BJ (cell line): ENCODE data around the gene ICAM2. TPM values are rescaled to one million over a fixed set of nuclear protein-coding genes. Genes with fewer than 3 reads are reported as not detected.

Experiments used
- CTCF ChIA-PET: fragments of 350-600 bp; formaldehyde crosslinking; extraction: SDS; loops from one replicate; lab custom pipeline; 2021; ENCODE audit warnings: antibody characterized with exemption, inconsistent platforms; lab: Yijun Ruan, JAX
- POLR2A ChIA-PET: fragments of 300-600 bp; sonication (Branson Sonifier 250); formaldehyde crosslinking; extraction: SDS; loops from one replicate; lab custom pipeline; 2021; ENCODE audit warnings: antibody characterized with exemption; lab: Charles Lee
- DNase-seq: peaks from one replicate; pipeline ENCODE4 v3.0.0-alpha.2; 2011; ENCODE audit warnings: low read depth
- H3K27me3 ChIP-seq: 2 replicates; pipeline ENCODE4 v1.6.0; 2011; ENCODE audit warnings: low read length; ENCODE audit not compliant: control insufficient read depth, insufficient read depth
- H3K36me3 ChIP-seq: 2 replicates; pipeline ENCODE4 v1.5.1; 2011; ENCODE audit warnings: low read length; ENCODE audit not compliant: control insufficient read depth, insufficient read depth
- H3K4me3 ChIP-seq: 2 replicates; pipeline ENCODE4 v1.5.1; 2011; ENCODE audit warnings: low read depth, mild to moderate bottlenecking, control low read depth, low read length
- polyA plus RNA-seq: library from polyadenylated mRNA; depleted of rRNA; stranded (reverse); fragments of >200 nt; gene quantifications from 2 replicates; pipeline ENCODE4 v1.2.3, GENCODE V29; 2011
- TF ChIP-seq, protein P1 (sequence below): IDR thresholded peaks from 2 replicates; pipeline ENCODE4 v1.5.1; 2011; ENCODE audit warnings: low read depth, mild to moderate bottlenecking, control low read depth, inconsistent platforms, low read length, moderate library complexity; ENCODE audit not compliant: insufficient read depth

The ICAM2 gene
- polyA plus RNA-seq, 1 experiment = 0.91 TPM

DNA sequence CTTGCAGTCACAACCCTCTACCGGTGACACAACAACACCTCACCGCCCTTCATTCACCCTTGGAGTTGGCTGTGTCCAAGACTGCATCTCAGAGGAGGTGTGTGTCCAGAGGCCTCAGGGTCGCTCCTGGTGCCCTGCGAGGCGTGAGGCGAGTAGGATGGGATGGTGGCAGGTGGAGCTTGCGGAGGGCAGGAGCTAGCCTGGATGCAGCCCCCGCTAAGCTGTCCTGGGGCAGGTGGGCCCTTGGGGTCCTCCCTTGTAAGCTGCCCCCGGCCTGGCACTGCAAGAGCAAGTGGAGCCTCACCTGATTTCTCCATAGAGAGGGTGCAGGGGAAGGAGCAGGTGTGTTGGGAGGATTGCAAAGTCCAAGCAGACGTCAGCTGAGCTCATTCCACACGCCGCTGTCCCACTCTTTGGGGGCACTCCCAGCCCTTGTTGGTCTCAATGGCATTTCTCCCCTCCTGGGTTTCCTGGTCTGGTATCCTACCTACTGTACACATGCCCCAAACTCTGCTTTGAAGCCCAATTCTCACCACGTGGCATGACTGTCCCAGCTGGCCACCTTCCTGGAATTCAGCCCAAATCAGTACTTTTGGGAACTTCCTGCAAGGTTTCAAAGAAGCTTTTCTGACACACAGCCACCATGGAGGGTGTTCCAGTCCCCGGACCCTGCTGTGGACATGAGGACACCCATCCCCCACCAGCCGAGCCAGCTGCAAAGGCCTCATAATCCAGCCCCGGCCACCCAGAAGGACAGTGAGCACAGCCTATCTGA is 18.1 kb upstream of the ICAM2 start:
- H3K27me3 ChIP-seq = no peaks in the 10 kb centered on the region
- ChIA-PET POLR2A (no interaction called here), CTCF (interaction anchor here (0.7 to 2.4 kb wide), 4 partner anchors 9 to 380 kb away, joined by 3 to 15 read pairs (median 4); no protein-coding TSS in a partner anchor)

DNA sequence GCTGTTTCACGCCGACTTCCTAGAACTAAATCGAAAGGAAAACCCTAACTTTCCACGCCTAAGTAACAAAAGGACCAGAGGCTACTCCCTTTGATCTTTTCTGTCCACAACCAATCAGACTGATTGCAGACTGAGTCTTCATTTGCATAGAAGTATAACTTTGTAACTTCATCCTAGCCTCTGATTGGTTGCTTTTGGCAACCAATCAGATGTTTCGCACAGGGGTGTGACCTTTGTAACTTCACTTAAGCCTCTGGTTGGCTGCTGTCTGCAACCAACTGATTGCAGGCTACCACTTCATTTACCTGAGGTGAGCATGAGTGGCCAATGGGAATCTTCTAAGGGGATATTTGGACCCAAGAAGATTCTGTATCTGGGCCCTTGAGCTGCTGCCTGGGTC is 17.4 kb upstream of the ICAM2 start:
- TF ChIP-seq, protein P1, sequence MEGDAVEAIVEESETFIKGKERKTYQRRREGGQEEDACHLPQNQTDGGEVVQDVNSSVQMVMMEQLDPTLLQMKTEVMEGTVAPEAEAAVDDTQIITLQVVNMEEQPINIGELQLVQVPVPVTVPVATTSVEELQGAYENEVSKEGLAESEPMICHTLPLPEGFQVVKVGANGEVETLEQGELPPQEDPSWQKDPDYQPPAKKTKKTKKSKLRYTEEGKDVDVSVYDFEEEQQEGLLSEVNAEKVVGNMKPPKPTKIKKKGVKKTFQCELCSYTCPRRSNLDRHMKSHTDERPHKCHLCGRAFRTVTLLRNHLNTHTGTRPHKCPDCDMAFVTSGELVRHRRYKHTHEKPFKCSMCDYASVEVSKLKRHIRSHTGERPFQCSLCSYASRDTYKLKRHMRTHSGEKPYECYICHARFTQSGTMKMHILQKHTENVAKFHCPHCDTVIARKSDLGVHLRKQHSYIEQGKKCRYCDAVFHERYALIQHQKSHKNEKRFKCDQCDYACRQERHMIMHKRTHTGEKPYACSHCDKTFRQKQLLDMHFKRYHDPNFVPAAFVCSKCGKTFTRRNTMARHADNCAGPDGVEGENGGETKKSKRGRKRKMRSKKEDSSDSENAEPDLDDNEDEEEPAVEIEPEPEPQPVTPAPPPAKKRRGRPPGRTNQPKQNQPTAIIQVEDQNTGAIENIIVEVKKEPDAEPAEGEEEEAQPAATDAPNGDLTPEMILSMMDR = no peak
- POLR2A ChIA-PET = no interaction called here
- CTCF ChIA-PET = interaction anchor here (1.1 to 2.4 kb wide), 3 partner anchors 9 to 96 kb away, joined by 3 to 15 read pairs (median 4); no protein-coding TSS in a partner anchor
- H3K36me3 ChIP-seq = peaks cover 13% of the 10 kb centered on the region
- no peak overlapping the region for H3K4me3 ChIP-seq
- no peaks in the 10 kb centered on the region for H3K27me3 ChIP-seq
- DNase-seq = no peak

More for the DNA sequence above, 18.1 kb upstream of the ICAM2 start:
- Histone ChIP-seq H3K36me3 (peaks cover 15% of the 10 kb centered on the region), H3K4me3 (no peak overlapping the region)
- no peak for DNase-seq
- TF ChIP-seq, protein P1 = no peak

DNA sequence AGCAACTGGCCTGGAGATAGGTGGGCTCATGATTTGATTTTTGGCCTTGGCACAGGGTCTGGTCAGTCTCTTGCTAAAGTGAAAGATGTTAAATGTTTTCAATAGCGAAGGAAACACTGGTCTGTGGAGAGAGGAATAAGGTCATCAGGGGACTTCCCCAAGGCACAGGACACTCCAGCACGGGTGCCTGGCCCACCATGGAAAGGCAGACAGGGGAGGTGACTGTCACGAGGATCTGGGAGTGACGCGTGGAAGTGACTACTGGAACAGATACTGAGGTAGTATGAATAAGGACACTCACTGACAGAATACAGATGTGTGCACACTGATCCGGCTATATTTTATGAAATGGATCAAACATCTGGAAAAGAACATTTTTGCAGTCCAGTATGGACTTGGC is 16.7 kb upstream of the ICAM2 start:
- Histone ChIP-seq H3K4me3 (no peak overlapping the region), H3K36me3 (peaks cover 13% of the 10 kb centered on the region), H3K27me3 (no peaks in the 10 kb centered on the region)
- no peak for DNase-seq
- POLR2A ChIA-PET = no interaction called here
- CTCF ChIA-PET = interaction anchor here (1.1 to 2.4 kb wide), 3 partner anchors 8 to 97 kb away, joined by 3 to 15 read pairs (median 4); no protein-coding TSS in a partner anchor
- TF ChIP-seq, protein P1 = no peak

DNA sequence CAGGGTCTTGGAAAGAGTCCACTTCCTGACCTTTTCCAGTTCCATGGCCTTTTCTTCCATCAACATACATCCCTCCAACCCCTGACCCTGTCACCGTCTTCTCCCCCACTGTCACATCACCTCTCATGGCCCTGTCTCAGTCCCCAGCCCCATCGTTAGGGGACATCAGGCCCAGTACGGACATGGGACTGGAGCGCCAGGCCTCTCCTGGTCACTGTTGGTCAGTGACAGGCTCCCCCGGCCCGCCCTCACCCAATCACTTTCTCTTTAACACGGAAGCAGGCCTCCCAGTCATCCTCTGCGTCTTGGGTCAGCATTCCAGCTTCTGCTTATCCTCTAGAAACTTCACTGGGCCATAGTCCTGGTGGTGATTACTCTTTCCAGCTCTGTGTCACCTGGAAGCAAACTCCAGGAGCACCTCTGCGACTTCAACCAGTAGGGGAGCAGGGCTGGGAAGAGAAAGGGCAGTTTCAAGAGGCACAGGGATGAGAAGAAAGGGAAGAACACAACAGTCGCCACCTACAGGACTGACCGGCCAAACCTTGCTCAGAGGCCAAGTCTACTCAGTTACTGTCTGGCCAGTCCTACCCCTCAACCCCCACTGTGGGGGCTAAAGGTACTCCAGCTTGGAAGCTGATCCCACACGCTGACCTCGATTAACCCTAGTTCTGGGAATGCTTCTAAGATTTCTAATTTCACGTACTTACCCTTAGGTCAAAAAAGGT is 15.9 kb upstream of the ICAM2 start:
- Histone ChIP-seq H3K36me3 (peaks cover 10% of the 10 kb centered on the region), H3K27me3 (no peaks in the 10 kb centered on the region), H3K4me3 (no peak overlapping the region)
- TF ChIP-seq, protein P1 = no peak
- POLR2A ChIA-PET = no interaction called here
- no peak for DNase-seq
- CTCF ChIA-PET = interaction anchor here (1.3 to 1.4 kb wide), 2 partner anchors 85 to 97 kb away, joined by 3 to 4 read pairs; no protein-coding TSS in a partner anchor

DNA sequence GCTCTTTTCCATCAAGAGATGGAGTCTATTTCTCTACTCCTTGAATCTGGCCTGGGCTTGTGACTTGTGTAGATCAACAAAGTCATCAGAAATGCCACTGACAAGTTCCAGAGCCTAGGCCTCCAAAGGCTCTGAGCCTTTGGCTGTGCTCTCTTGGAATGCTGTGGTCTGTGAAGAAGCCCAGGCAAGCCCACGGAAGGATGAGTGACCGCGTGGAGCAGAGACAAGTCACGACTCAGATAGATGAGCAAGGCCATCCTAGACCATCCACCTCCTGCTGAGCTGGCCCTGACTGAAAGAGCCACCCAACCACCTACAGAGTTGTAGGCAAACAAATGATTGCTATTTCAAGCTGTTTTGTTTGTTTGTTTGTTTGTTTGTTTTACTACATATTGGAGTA is 11.6 kb upstream of the ICAM2 start:
- no peak overlapping the region for H3K4me3 ChIP-seq
- no peaks in the 10 kb centered on the region for H3K27me3 ChIP-seq
- DNase-seq = no peak
- H3K36me3 ChIP-seq = 0 out of 2 replicates have a peak, but pooled peaks cover under 1% of the 10 kb centered on the region
- ChIA-PET POLR2A (no interaction called here), CTCF (interaction anchor here (0.7 to 9.0 kb wide), 4 partner anchors 49 to 128 kb away, joined by 4 to 388 read pairs (median 7); partner anchors contain the start of genes ERN1 and GH1)
- TF ChIP-seq, protein P1 = no peak
